Glomerular endothelial cell (primary cell): ENCODE measurements around the gene ESRRA. TPM values are rescaled to one million over a fixed set of nuclear protein-coding genes. Genes with fewer than 3 reads are reported as not detected.

Source experiments
- DNase-seq: peaks from one replicate; pipeline ENCODE4 v3.0.0-alpha.2; 2011; ENCODE audit warnings: low read depth, low spot score; ENCODE audit errors: extremely low read depth
- total RNA-seq: library from RNA; depleted of rRNA; stranded (reverse); fragments of >200 nt; gene quantifications from 2 replicates; pipeline ENCODE4 v1.2.3, GENCODE V29; 2015

The ESRRA gene
- total RNA-seq, 1 donor from 2014 or later, result 47.2 TPM

GRCh38 chr11:64291262-64291751 lies 14.0 kb upstream of the ESRRA start, which contains the start of gene KCNK4:
TSS of gene KCNK4 (plus strand) at chr11:64291302. CDS start at chr11:64293019, 1,717 bp downstream.
- DNase-seq, result no peak

- DNase-seq, result no peak
These were observed 13.4 kb upstream of the ESRRA start for GRCh38 chr11:64291752-64292459.

- DNase-seq, result no peak
These were observed 12.7 kb upstream of the ESRRA start for GRCh38 chr11:64292460-64293254.

GRCh38 chr11:64294774-64295173 lies 10.6 kb upstream of the ESRRA start:
- no peak for DNase-seq

GRCh38 chr11:64295760-64296159 lies 9.6 kb upstream of the ESRRA start:
- no peak for DNase-seq

- no peak for DNase-seq
These were observed 9.1 kb upstream of the ESRRA start for GRCh38 chr11:64296236-64296635.

GRCh38 chr11:64296830-64297698 lies 8.3 kb upstream of the ESRRA start:
- no peak for DNase-seq

GRCh38 chr11:64297699-64298358 lies 7.5 kb upstream of the ESRRA start:
- DNase-seq, result no peak

GRCh38 chr11:64298966-64299846 lies 6.1 kb upstream of the ESRRA start:
- DNase-seq, result no peak

GRCh38 chr11:64299847-64300648 lies 5.3 kb upstream of the ESRRA start, which contains the start of gene CATSPERZ:
TSS of gene CATSPERZ (plus strand) at chr11:64300358. CDS start at chr11:64300411, 53 bp downstream.
- no peak for DNase-seq

- no peak for DNase-seq
These were observed 2.0 kb upstream of the ESRRA start for GRCh38 chr11:64303109-64304031.

GRCh38 chr11:64304032-64304315 lies 1.4 kb upstream of the ESRRA start:
- DNase-seq, result no peak

- DNase-seq, result peak; percentile 68
These were observed 830 bp upstream of the ESRRA start for GRCh38 chr11:64304316-64305072.

- DNase-seq, result no peak
These were observed 603 bp downstream of the ESRRA start for GRCh38 chr11:64305691-64306562.

- no peak for DNase-seq
These were observed 1.2 kb downstream of the ESRRA start for GRCh38 chr11:64306563-64306875.
